ENCODE measurements around the gene NFASC. TPM values are rescaled to one million over a fixed set of nuclear protein-coding genes. Genes with fewer than 3 reads are reported as not detected.

The NFASC gene
- total RNA-seq, 1 experiment from 2014 or later: 16.9 TPM

DNA sequence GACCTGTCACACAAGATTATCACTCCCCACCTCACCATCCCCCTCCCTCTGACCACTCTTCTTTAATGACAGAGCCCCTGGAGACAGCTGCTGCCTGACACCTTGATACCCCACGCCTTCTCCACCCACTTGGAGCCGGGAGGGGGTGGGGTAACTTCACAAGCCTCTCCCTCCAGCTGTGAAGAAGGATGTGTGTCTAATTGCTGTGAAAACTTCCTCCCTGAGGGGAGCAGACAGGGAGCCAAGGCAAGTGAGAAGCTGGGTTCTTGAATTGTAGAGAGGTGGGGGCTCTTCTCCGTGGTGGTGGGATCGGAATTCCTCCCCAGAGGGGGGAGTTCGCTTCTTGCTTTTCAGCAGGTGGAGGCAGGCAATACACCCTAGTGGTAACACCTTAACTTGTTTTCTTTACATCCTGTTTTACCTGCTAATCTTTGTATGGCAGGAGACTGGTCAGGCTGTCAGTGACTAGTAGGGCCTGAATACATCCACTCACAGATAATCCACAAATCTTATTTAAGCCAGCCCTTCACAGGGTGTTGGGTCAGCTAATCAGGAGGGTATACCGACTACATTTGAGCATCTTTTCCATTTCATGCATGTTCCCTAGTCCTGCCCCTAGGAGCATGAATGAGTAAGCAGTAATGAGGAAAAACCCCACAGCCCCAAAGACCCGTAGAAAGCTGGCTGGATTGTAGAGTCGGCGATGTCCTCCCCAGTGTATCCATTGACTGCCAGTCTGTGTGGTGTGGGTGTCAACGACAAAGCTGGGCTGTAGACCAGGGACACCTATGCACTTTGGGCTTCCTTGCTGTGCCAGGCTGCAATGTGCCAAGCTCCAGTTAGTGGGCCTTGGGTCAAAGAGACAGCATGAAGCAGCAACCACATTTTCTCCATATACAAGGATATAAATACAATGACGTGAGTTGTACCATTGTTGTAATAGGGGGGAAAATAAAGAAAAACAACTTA is 57.3 kb downstream of the NFASC start:
- Histone ChIP-seq H3K27ac (ENCODE audit: low read length) (no peak overlapping the region), H3K4me1 (ENCODE audit: control insufficient read depth, insufficient read depth, low read length) (peaks cover 5% of the 10 kb centered on the region), H3K9me3 (ENCODE audit: control insufficient read depth, insufficient read depth, low read depth, low read length) (no peaks in the 10 kb centered on the region), H3K4me3 (ENCODE audit: low read depth in 2 of 2, low read length in 2 of 2) (no peak overlapping the region), H3K27me3 (ENCODE audit: control insufficient read depth, insufficient read depth, low read length) (no peaks in the 10 kb centered on the region), H3K36me3 (ENCODE audit: control insufficient read depth, insufficient read depth, low read length) (no peaks in the 10 kb centered on the region)
- no TSS peak for BruUV-seq (replicated peaks)
- ChIA-PET POLR2A (interaction anchor here (0.6 kb wide), 1 partner anchor 283 kb away, joined by 3 read pairs; no protein-coding TSS in a partner anchor), CTCF (no interaction called here)
- DNase-seq (ENCODE audit: low read depth, low spot score) (no peak), ATAC-seq (no peak)
- in situ Hi-C loops (cut with HindIII; ENCODE audit: low pct_unique_long_range_greater_than_20kb, low sequenced_read_pairs) (no loop called here), intact Hi-C loops (cut with micrococcal nuclease; ENCODE audit: unreplicated experiment) (no loop called here)
- TF ChIP-seq, protein P1, sequence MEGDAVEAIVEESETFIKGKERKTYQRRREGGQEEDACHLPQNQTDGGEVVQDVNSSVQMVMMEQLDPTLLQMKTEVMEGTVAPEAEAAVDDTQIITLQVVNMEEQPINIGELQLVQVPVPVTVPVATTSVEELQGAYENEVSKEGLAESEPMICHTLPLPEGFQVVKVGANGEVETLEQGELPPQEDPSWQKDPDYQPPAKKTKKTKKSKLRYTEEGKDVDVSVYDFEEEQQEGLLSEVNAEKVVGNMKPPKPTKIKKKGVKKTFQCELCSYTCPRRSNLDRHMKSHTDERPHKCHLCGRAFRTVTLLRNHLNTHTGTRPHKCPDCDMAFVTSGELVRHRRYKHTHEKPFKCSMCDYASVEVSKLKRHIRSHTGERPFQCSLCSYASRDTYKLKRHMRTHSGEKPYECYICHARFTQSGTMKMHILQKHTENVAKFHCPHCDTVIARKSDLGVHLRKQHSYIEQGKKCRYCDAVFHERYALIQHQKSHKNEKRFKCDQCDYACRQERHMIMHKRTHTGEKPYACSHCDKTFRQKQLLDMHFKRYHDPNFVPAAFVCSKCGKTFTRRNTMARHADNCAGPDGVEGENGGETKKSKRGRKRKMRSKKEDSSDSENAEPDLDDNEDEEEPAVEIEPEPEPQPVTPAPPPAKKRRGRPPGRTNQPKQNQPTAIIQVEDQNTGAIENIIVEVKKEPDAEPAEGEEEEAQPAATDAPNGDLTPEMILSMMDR (IDR thresholded peaks at IDR 0.05): no peak
- TF ChIP-seq, protein P2, sequence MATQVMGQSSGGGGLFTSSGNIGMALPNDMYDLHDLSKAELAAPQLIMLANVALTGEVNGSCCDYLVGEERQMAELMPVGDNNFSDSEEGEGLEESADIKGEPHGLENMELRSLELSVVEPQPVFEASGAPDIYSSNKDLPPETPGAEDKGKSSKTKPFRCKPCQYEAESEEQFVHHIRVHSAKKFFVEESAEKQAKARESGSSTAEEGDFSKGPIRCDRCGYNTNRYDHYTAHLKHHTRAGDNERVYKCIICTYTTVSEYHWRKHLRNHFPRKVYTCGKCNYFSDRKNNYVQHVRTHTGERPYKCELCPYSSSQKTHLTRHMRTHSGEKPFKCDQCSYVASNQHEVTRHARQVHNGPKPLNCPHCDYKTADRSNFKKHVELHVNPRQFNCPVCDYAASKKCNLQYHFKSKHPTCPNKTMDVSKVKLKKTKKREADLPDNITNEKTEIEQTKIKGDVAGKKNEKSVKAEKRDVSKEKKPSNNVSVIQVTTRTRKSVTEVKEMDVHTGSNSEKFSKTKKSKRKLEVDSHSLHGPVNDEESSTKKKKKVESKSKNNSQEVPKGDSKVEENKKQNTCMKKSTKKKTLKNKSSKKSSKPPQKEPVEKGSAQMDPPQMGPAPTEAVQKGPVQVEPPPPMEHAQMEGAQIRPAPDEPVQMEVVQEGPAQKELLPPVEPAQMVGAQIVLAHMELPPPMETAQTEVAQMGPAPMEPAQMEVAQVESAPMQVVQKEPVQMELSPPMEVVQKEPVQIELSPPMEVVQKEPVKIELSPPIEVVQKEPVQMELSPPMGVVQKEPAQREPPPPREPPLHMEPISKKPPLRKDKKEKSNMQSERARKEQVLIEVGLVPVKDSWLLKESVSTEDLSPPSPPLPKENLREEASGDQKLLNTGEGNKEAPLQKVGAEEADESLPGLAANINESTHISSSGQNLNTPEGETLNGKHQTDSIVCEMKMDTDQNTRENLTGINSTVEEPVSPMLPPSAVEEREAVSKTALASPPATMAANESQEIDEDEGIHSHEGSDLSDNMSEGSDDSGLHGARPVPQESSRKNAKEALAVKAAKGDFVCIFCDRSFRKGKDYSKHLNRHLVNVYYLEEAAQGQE (IDR thresholded peaks at IDR 0.05; ENCODE audit: insufficient read depth in 1 of 2, low read depth in 2 of 2, low read length in 1 of 2): no peak
- TF ChIP-seq TCF7L2 (IDR thresholded peaks at IDR 0.05; ENCODE audit: low read depth, low read length) (no peak), SIN3A (IDR thresholded peaks at IDR 0.05; ENCODE audit: borderline replicate concordance, insufficient read depth, low read depth, low read length) (no peak), POLR2AphosphoS5 (IDR thresholded peaks at IDR 0.05; ENCODE audit: low read depth, low read length) (no peak)

DNA sequence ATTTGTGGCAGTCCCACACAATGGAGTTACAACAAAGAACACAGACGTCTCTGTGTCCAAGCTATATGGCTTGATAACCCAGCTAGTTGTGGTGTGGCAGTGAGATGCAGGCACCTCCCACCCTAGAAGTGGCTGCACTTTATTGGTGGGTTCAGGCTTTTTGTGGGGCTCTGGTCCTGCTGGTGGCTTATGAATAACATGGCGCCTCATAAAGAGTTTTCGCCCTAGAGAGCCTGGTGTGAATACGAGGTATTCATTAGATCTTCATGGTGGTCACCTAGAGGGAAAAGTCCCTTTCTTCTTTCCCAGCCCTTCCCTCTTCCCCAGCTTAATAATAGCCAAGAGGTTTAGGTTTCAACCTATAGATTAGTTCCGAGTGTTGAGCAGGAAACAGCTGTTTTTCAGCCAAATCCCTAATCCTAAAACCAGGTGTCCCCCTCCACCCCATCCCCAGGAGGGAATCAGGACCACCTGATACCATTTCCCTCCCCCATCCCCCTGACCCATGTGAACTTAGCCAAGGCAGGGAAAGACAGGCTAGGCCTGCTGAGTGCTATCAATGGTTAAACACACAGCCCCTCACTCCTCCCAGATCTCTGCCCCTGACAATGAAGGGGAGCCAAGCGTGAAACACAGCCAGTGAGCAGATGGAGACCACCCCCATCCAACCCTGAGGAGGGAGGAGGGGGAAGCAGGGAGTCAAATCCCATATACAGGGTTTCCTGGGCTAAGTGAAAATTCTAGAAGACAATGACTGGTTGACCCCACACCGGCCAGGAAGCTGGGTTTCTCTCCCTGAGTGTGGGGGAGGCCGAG is 58.2 kb downstream of the NFASC start:
- H3K27ac ChIP-seq (ENCODE audit: low read length): no peak overlapping the region
- CTCF ChIA-PET: no interaction called here
- intact Hi-C loops (cut with micrococcal nuclease; ENCODE audit: unreplicated experiment) (no loop called here), in situ Hi-C loops (cut with HindIII; ENCODE audit: low pct_unique_long_range_greater_than_20kb, low sequenced_read_pairs) (no loop called here)
- DNase-seq (ENCODE audit: low read depth, low spot score) (no peak), ATAC-seq (no peak)
- BruUV-seq (replicated peaks): no TSS peak
- no peaks in the 10 kb centered on the region for H3K9me3 ChIP-seq (ENCODE audit: control insufficient read depth, insufficient read depth, low read depth, low read length)
- no peaks in the 10 kb centered on the region; the same call in none of the 2 replicates for H3K4me1 ChIP-seq (ENCODE audit: control insufficient read depth, insufficient read depth, low read length)
- H3K27me3 ChIP-seq (ENCODE audit: control insufficient read depth, insufficient read depth, low read length): no peaks in the 10 kb centered on the region
- H3K4me3 ChIP-seq (ENCODE audit: low read depth in 2 of 2, low read length in 2 of 2): no peak overlapping the region
- TF ChIP-seq TCF7L2 (IDR thresholded peaks at IDR 0.05; ENCODE audit: low read depth, low read length): no peak
- TF ChIP-seq POLR2AphosphoS5 (IDR thresholded peaks at IDR 0.05; ENCODE audit: low read depth, low read length): no peak
- POLR2A ChIA-PET: no interaction called here
- H3K36me3 ChIP-seq (ENCODE audit: control insufficient read depth, insufficient read depth, low read length): no peaks in the 10 kb centered on the region
